HG03354 (cell line): ENCODE results near the gene EVPLL.
"Not testable (repeated sequence)": the region's sequence is repeated elsewhere in the genome, so short reads cannot be mapped to it uniquely, and the experiment has no call there.

Experiments
- ATAC-seq: cut with Tn5 transposase; IDR thresholded peaks from one replicate; pipeline ENCODE4 v1.9.1; 2021; ENCODE audit warnings: mild to moderate bottlenecking; ENCODE audit not compliant: unreplicated experiment, poor library complexity, severe bottlenecking

EVPLL gene

DNA sequence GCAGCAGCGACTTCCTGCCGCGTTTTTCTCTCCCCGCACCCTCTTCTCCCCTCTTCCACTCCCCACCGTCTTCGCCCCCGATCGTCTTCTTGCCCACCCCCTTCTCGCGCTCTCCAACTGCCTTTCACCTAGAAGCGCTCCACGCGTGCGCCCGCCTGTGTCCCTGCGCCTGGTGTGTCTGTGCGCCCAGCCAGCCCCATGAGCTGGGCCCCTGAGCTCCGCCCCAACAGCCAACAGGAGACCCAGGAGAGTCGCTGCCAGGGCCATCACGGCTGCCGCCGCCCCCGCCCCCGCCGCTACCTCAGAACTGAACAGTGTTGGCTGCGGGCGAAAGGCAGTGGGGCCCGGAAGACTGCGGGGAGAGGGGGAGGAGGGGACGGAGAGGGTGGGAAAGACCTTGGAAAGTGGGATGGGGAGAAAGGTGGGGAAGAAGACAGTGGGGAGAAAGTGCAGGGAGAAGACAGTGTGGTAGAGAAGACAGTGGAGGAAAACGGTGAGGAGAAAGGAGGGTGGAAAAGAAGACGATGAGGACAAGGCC lies 34.5 kb downstream of the EVPLL start:
- not testable (repeated sequence) for ATAC-seq

DNA sequence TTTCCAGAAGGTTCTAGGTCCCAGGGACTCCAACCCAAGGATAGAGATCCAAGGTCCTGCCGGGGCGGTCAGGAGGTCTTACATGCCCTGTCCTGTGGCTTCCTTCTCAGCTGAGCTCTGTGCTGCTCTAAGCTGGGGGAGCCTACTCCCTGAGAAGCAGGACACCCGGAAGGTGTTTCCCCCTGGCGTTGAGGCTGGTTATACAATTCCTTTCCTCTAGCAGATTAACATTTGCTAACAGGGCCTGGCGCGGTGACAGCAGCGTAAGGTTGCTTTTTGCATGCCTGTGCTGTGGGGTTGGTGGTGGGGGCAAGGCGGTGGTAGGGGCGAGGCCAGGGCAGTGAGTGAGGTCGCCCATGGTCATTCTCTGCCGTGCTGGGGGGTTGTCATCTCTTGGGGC lies 43.9 kb downstream of the EVPLL start:
- not testable (repeated sequence) for ATAC-seq

DNA sequence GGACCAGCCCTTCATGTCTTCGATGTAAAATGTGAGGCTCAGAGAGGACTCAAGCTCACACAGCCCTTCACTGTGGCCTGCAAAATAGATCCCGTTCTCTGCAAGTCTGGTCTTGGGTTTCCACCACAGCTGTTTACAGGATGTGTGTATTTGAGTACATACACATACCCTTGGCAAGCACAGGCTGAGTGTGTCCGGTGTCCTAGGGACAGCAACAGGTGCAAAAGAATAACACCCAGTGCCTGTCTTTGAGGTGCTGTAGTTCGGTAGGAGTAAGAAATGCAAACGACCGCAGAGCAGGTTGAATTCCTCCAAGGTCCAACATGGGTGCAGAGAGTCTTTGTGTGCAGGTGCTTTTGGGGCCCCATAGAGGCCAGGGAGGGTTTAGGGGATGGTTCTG lies 44.9 kb downstream of the EVPLL start:
- ATAC-seq: not testable (repeated sequence)

DNA sequence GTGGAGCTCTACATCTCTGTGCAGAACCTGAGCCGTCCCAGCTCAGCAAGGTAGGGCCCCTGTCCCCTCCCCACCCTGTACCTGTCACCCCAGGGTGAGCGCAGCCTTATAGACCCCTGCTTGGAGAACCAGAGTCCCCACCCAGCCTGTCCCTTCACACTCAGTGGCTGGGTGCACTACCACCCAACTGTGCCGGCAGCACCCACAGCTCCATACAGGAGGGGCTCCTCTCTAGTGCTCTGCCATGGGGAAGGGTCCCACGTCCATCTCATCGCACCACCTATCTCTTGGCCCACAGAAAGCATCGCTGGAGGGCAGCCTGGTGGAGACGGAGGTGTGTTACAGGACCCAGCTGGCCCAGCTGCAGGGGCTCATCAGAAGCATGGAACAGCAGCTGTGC lies 45.4 kb downstream of the EVPLL start:
- not testable (repeated sequence) for ATAC-seq

DNA sequence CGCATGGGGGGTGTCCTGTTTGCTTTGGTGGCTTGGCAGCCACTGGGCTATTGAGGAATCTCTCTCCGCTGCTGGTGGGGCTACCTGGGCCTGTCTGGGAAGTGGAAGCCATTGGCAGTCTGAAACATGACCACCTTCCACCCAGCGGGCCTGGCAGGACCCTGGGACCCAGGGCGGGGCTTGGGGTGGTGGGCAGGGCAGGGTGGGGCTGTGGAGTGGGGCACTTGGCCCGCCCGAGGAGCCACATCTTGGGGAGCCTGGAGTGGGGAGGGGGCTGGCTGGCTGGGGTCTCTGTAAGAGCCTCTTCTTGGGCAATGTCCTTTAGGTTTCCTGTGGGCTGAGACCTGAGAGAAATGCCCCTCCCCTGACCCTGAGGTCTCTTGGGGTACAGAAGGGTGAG lies 48.0 kb downstream of the EVPLL start:
- ATAC-seq: not testable (repeated sequence)

DNA sequence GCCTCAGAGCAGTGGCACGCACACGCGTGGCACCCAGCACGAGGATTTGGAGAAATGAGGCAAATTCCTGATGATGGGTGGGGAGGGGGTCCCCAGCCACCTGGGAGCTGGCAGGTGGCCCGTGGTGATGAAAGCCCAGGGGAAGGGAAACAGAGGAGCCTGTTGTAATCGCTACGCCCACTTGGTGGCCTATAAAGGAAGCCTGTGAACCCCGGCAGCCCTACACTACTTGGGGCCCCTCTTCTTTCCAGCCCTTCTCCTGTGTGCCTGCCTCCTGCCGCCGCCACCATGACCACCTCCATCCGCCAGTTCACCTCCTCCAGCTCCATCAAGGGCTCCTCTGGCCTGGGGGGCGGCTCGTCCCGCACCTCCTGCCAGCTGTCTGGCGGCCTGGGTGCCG lies 49.1 kb downstream of the EVPLL start:
- ATAC-seq: not testable (repeated sequence)

DNA sequence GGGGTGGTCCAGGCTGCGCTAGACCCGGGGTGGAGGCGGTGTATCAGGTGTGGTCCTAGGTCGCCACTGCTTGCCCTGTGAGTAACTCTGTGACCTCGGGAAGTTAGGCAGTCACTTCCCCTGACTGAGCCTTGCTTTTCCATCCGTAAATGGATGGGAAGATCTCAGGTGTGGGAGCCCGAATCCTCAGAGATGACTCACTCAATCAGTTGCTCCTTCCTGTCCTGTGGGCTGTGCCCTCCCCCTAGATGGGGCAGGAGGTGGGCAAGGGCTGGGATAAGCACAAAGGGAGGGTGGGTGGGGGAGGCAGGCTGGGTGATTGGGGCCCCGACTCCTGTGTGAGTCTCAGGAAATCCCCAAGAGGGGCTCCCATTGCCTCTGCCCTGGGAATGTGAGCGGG lies 54.6 kb downstream of the EVPLL start:
- not testable (repeated sequence) for ATAC-seq
